Activated B cell treated with CpG ODN at 0.5 μM for 24 hours (primary cell): ENCODE data around the gene ING5. TPM values are rescaled to one million over a fixed set of nuclear protein-coding genes. Genes with fewer than 3 reads are reported as not detected.

Source experiments
- ATAC-seq: fragments of 200-7000 bp; cut with Tn5 transposase; one replicate; pipeline ENCODE4 v1.10.0; 2021; ENCODE audit warnings: low read depth, mild to moderate bottlenecking, moderate library complexity
- CTCF ChIA-PET: fragments of 350-600 bp; sonication (Branson Sonifier 250); formaldehyde crosslinking; loops from one replicate; lab custom pipeline; 2021; ENCODE audit warnings: antibody characterized with exemption; lab: Charles Lee
- POLR2A ChIA-PET: fragments of 350-600 bp; sonication (Branson Sonifier 250); formaldehyde crosslinking; loops from one replicate; lab custom pipeline; 2021; ENCODE audit warnings: antibody characterized with exemption; lab: Charles Lee
- DNase-seq: peaks from one replicate; pipeline ENCODE4 v3.0.0; 2022
- H3K27ac Mint-ChIP-seq: one replicate; pipeline ENCODE4 v1.8.0; 2020; ENCODE audit warnings: mixed read lengths
- H3K27me3 Mint-ChIP-seq: one replicate; pipeline ENCODE4 v1.8.0; 2021; ENCODE audit warnings: mixed read lengths
- H3K36me3 Mint-ChIP-seq: one replicate; pipeline ENCODE4 v1.8.0; 2021; ENCODE audit warnings: low read depth, mixed read lengths
- H3K4me1 Mint-ChIP-seq: one replicate; pipeline ENCODE4 v1.8.0; 2021; ENCODE audit warnings: mixed read lengths
- H3K4me3 Mint-ChIP-seq: one replicate; pipeline ENCODE4 v1.8.0; 2020; ENCODE audit warnings: mild to moderate bottlenecking, mixed read lengths
- H3K9me3 Mint-ChIP-seq: one replicate; pipeline ENCODE4 v1.8.0; 2020; ENCODE audit warnings: mixed read lengths
- CTCF ChIP-seq: fragments of 200-600 bp; IDR thresholded peaks from one replicate; pipeline ENCODE4 v1.8.0; 2022; ENCODE audit warnings: antibody characterized with exemption, mild to moderate bottlenecking
- intact Hi-C: fragments of 100-400 bp; cut with micrococcal nuclease; formaldehyde crosslinking; loops from one replicate; pipeline ENCODE4 v1.15.1; 2024
- total RNA-seq: library from RNA; stranded (reverse); gene quantifications from 2 replicates; pipeline ENCODE4 v1.2.3, GENCODE V29; 2022

ING5 gene
- total RNA-seq = 49.3 and 61.1 TPM in 2 replicates

- peaks cover 26% of the 10 kb centered on the region for H3K4me1 Mint-ChIP-seq
- TF ChIP-seq CTCF = no peak
- peak within 1 kb of the TSS; percentile 86 for H3K27ac Mint-ChIP-seq
- H3K4me3 Mint-ChIP-seq = peak within 1 kb of the TSS; percentile 87
- POLR2A ChIA-PET = interaction anchor here (0.5 to 6.6 kb wide), 31 partner anchors 9 to 1140 kb away, joined by 3 to 117 read pairs (median 4); partner anchors contain the start of genes ATG4B, CAPN10, D2HGDH and DTYMK
- H3K36me3 Mint-ChIP-seq = peaks cover 21% of the 10 kb centered on the region
- no peaks in the 10 kb centered on the region for H3K9me3 Mint-ChIP-seq
- intact Hi-C loops = loop anchor here (1.0 to 5.0 kb wide), 10 partner anchors 15 to 1140 kb away; partner anchors contain the start of genes ATG4B, D2HGDH, DTYMK and HDLBP
- ATAC-seq = peak; percentile 65
- peak; percentile 99 for DNase-seq
- CTCF ChIA-PET = interaction anchor here (0.8 to 2.1 kb wide), 5 partner anchors 13 to 249 kb away, joined by 3 to 13 read pairs (median 5); partner anchors contain the start of genes D2HGDH and DTYMK
- H3K27me3 Mint-ChIP-seq = no peaks in the 10 kb centered on the region
Observed at GRCh38 chr2:241701399-241702154, at the start of gene ING5. ING5 (plus strand) TSS chr2:241702039; CDS start chr2:241702066, 27 bp downstream.

- ChIA-PET POLR2A (no interaction called here), CTCF (no interaction called here)
- Mint-ChIP-seq H3K36me3 (peaks cover 62% of the 10 kb centered on the region), H3K4me1 (no peaks in the 10 kb centered on the region), H3K4me3 (no peak overlapping the region), H3K27me3 (no peaks in the 10 kb centered on the region), H3K9me3 (no peaks in the 10 kb centered on the region), H3K27ac (no peak overlapping the region)
- no peak for DNase-seq
- intact Hi-C loops = no loop called here
- no peak for ATAC-seq
- no peak for TF ChIP-seq CTCF
Observed at GRCh38 chr2:241652142-241652541, 49.7 kb upstream of the ING5 start.

- POLR2A ChIA-PET = no interaction called here
- no peak for TF ChIP-seq CTCF
- Mint-ChIP-seq H3K4me3 (no peak overlapping the region), H3K27ac (no peak overlapping the region), H3K36me3 (peaks cover 67% of the 10 kb centered on the region), H3K4me1 (no peaks in the 10 kb centered on the region), H3K27me3 (no peaks in the 10 kb centered on the region), H3K9me3 (no peaks in the 10 kb centered on the region)
- intact Hi-C loops = no loop called here
- ATAC-seq (no peak), DNase-seq (no peak)
- CTCF ChIA-PET = no interaction called here
Observed at GRCh38 chr2:241652722-241653121, 49.1 kb upstream of the ING5 start.

- no peak for DNase-seq
- Mint-ChIP-seq H3K4me1 (no peaks in the 10 kb centered on the region), H3K27ac (no peak overlapping the region), H3K27me3 (no peaks in the 10 kb centered on the region), H3K9me3 (no peaks in the 10 kb centered on the region), H3K36me3 (peaks cover 72% of the 10 kb centered on the region), H3K4me3 (no peak overlapping the region)
- CTCF ChIA-PET = no interaction called here
- POLR2A ChIA-PET = no interaction called here
- intact Hi-C loops = no loop called here
- ATAC-seq = no peak
- TF ChIP-seq CTCF = no peak
Observed at GRCh38 chr2:241653210-241653750, 48.6 kb upstream of the ING5 start.

- TF ChIP-seq CTCF = no peak
- DNase-seq (no peak), ATAC-seq (no peak)
- no peaks in the 10 kb centered on the region for H3K27me3 Mint-ChIP-seq
- no peak overlapping the region for H3K27ac Mint-ChIP-seq
- intact Hi-C loops = no loop called here
- POLR2A ChIA-PET = interaction anchor here (0.7 kb wide), 1 partner anchor 360 kb away, joined by 6 read pairs; no protein-coding TSS in a partner anchor
- CTCF ChIA-PET = no interaction called here
- H3K4me3 Mint-ChIP-seq = no peak overlapping the region
- H3K36me3 Mint-ChIP-seq = peaks cover 84% of the 10 kb centered on the region
- no peaks in the 10 kb centered on the region for H3K9me3 Mint-ChIP-seq
- H3K4me1 Mint-ChIP-seq = no peaks in the 10 kb centered on the region
Observed at GRCh38 chr2:241654551-241654950, 47.3 kb upstream of the ING5 start.
